Measurements from ENCODE around the gene LDAH. TPM values are rescaled to one million over a fixed set of nuclear protein-coding genes. Genes with fewer than 3 reads are reported as not detected.

LDAH gene
- total RNA-seq, 1 donor from 2014 or later, result 24.7 TPM

DNA sequence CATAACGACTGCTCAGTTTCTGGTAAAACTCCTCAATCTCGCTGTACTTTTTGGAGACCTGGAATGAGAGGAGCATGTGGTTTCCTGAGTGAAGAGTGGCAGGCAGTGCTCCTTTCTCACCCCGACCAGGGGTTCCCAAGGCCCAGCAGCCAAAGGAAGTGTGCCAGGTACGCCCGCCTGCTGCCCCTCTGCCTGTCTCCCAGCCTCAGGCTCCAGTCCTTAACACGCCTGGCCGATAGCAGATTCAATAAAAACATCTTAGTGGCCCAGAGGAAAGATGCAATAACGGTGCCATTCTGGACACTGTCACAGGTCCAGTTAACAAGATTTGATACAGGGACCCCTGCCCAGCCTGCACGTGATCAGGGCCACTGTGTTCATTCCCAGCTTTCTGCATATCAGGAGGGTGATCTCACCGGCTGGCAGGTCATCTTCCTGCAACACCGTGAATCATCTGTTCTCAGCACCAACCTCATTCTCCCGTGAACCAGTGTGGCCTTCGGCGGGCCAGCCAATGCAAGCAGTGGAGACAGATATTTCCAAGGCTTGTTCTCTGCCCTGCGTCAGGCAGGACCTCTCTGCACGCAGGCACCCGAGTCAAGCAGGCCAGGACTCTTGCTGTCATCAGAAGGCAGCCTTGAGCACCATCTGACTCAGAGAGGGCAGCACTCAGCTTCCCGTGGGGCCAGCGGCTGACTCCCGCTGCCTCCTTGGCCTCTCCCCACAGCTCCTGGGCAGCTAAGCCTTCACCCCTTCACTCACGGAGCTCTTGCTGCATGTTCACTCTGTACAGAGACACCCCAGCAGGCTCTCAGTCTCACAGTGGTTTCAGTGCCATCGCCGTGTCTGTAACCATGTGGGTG is 181.5 kb downstream of the LDAH start:
- intact Hi-C loops (cut with micrococcal nuclease), result loop anchor here (5.0 kb wide), 1 partner anchor 399 kb away; no protein-coding TSS in a partner anchor

DNA sequence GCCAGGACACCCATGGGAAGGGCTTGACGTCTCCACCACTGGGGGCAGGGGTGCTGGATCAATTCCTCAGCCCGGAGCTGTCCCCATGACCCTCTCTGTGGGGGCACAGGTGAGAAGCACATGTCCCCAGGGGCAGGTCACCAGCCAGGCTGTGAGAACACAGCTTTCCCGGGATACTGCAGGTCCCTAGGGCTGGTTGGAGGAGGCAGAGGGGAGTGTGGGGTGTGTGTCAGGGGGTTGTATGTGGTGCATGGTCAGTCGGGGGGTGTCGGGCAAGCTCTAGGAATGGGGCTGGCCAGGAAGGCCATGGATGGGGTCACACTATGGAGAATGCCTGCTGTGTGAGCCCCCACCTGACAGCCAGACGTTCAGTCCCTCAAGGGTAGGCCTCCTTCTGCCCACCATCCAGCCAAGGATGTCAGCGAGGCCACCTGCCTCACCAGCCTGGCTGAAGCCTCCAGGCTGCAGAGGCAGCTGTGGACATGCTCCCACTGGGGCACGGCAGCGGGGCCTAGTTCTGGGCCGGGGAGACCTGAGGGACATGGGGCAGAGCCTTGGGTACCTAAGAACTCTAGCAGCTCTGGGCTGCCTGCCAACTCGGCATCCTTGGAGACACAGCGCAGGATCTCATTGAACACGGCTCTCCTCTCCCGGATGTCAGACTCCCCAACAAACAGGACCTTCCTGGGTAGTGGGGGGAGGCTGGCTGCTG is 182.3 kb downstream of the LDAH start:
- intact Hi-C loops (cut with micrococcal nuclease), result loop anchor here (5.0 kb wide), 1 partner anchor 398 kb away; no protein-coding TSS in a partner anchor

GRCh38 chr2:20638646-20639430 is 184.1 kb downstream of the LDAH start:
- intact Hi-C loops (cut with micrococcal nuclease), result no loop called here

DNA sequence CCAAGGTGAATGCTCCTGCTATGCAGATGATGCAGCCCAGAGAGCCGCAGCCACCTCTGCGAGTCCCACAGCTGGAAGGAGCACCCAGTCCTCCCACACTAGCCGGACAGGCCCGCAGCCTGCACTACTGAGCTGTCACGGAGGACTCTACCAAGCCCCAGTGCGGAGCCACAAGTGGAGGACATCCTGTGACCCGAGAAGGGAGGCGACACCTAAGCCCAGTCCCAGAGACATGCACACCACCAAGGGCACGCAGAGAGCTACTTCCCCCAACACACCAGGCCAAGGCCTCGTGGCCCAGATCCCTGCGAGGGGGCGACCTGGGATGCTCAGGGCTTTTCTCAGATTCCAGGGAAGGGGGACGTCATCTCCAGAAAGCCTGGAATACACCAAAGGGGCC is 184.9 kb downstream of the LDAH start:
- intact Hi-C loops (cut with micrococcal nuclease), result no loop called here

GRCh38 chr2:20637147-20637546 is 185.8 kb downstream of the LDAH start:
- intact Hi-C loops (cut with micrococcal nuclease), result no loop called here

DNA sequence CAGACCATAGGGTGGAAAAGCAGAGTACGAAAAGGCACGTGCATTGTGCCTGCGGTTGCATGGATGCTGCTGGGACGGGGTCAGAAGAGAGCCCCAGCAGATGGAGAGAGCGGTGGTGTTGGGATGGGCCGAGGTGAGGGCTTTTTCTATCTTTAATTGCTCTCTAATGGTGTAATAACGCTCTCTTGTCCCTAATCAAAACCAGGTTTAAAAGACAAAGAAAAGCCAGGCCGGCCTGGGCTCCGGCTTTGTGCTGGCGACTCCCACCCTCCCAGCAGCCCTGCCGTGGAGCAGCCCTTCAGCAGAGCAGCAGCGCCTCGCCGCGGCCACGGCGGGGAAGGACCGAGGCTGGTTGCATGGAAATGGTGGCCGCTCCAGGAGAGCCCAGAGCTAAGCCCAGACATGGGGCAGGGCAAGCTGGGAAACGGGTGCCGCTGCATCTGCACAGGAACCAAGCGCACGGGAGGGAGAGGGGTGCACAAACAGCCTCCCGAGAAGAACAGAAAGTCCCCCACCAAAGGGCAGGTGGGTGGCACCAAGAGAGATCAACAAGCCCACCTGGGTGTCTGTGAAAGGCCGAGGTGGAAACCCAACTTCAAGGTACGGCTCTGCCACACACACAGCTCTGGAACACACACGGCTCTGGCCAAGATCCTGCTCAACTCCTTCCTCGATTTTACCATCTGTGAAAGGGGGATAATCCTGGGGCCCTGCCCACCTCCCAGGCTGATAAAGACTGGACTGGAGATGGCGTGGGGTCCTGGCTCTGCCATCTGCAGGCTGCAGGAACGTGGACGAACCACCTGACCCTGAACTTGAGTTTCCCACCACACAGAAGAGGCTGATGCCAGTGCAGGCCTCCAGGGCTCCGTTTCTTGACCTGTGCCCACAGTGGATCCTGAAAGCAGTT is 187.0 kb downstream of the LDAH start:
- intact Hi-C loops (cut with micrococcal nuclease), result loop anchor here (1.0 kb wide), 2 partner anchors 193 to 225 kb away; no protein-coding TSS in a partner anchor

- intact Hi-C loops (cut with micrococcal nuclease), result loop anchor here (1.0 kb wide), 1 partner anchor 192 kb away; no protein-coding TSS in a partner anchor
Measured at GRCh38 chr2:20635113-20635510, 187.8 kb downstream of the LDAH start.

GRCh38 chr2:20634507-20635112 is 188.3 kb downstream of the LDAH start:
- intact Hi-C loops (cut with micrococcal nuclease), result loop anchor here (1.0 kb wide), 1 partner anchor 191 kb away; no protein-coding TSS in a partner anchor

Other genes starting within 250 kb of the LDAH start
- 14.1 and 15.3 TPM in 2 replicates for gene HS1BP3, start 172.0 kb downstream of the LDAH start, total RNA-seq
- gene GDF7, start 156.0 kb downstream of the LDAH start, total RNA-seq, result not detected in 2 replicates
- not detected in 2 replicates for gene APOB, start 221.0 kb upstream of the LDAH start, total RNA-seq